HG02938 (cell line): ENCODE data around the gene RASL11B.

Source experiments
- ATAC-seq: cut with Tn5 transposase; IDR thresholded peaks from one replicate; pipeline ENCODE4 v1.9.1; 2021; ENCODE audit warnings: mild to moderate bottlenecking, moderate library complexity; ENCODE audit not compliant: unreplicated experiment

Gene RASL11B

DNA sequence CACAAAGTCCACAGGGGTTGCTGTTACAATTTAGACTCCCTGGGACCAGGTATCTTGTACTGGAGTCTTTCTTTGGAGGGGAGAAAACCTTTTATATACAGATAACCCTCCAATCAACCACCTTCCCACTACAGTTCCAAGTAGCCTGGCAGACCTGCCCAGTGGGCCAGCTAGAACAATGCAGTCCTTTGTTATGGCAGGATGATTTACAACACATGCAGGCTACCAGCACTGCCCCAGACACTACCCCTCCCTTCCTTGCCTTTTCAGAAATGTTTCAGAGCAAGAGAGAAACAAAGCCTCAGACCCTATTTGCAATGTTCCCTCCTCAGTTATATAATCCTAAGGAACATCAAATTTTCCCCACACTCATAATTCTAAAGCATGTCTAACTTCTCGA, 11.1 kb downstream of the RASL11B start:
- ATAC-seq = no peak

DNA sequence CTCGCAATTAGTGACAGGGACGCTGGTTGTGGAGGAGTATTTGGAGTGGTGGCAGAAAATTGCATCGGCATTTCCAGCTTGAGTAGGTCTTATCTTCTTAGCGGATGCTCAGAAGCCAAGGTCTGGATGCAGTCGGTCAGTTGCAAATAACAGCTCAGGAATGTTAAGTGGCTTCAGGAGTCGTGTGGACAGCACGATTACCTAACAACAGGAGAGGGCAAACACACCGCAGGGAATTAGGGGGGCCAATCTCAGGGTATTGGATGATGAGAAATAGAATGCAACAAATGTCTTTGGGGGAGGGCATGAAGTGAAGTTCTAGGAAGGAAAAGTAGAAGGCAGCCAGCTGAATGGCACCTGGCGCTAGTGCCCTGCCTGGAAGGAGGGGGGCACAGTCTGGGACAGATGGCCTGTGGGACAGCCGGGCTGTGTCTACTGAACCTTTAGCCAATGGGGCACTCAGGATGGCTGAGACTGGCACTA, 11.8 kb downstream of the RASL11B start:
- ATAC-seq = no peak

DNA sequence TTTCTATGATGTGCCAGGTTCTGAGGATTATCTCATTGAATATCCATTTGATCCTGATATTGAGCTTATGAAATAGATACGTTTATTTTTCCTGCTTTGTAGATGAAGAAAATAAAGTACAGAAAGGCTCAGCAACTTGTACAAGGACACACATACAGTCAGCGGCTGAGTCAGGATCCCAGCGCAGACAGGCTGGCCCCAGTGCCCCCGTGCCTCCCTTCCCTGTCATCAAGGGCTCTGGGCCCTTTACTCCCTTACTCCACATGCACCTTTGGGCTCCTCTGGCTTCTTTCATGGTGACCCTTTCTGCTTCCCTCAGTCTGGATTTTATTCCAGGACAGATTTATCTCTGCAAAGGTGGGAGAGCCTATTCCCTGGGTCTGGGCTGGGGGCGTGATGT, 12.8 kb downstream of the RASL11B start:
- ATAC-seq = no peak

DNA sequence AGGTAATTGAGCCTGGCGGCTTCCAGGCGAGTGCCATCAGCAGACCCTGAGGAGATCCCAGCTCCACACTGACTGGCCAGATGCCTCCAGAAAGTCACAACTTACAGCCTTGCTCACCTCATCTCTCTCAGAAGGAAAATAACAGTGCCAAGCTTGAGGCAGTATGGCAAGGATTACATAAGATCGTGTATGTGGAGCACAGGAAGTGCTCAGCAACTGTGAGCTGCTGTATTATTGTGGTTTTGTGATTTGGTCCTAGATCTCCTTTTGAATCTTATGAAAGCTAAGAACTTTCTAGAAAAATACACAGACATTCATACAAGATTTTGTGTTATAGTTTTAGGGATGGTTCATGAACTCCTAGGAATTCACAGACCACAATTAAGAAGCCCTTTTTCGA, 14.0 kb downstream of the RASL11B start:
- no peak for ATAC-seq

DNA sequence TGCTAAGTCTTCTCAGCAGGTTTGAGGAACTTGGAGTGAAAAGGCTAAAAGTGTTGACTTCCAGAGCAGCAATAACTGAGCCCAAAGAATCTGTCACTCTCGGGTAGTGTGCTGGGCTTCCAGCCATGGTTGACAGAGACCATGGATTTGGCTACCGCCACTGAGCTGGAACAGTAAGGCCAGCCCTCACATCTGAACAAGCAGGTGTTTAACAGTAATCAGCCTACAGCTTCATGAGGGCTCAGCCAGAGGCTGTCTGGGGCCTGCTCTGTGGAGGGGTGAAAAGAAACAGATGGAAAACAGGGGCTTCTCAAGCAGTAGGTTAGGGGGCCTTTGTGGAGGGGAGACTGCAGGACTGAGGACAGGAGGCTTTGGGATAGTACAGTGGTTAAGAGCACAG, 14.9 kb downstream of the RASL11B start:
- ATAC-seq = no peak

DNA sequence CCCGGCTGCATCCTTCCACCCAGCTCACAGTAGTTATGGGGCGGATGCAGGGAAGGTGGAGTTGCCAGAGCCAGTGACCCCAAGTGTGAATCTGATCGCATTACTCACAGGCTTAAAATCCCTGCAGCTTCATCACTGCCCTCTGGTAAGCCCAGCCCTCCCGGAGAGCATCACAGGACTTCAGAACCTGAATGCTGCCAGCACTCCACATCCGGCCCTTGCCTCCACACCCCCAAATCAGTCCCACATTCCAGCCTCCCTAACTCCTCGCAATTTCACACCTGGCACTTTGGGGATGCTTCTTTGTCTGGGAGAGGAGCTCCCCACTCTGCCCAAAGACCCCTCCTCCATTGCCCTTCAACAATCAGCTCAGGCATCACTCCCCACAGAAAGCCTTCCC, 15.6 kb downstream of the RASL11B start:
- ATAC-seq = no peak

DNA sequence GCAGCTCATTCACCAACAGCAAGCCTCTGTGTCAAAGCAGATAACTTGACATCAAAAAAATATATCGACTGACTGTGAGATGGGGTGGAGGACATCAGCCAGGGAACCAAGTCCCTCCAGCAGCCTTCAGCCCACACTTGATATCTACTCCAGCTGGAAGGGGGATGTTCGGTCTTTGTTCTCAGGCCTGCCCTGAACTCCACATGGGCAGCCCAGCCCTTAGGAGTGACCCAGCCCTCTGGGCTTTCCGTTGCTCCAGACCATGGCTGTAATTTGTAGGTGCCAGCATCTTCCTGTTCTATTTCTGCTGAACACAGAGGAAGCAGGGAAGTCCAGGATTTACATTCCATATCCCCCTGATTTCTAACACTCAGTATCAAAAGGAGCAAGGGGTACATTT, 17.4 kb downstream of the RASL11B start:
- ATAC-seq = no peak

DNA sequence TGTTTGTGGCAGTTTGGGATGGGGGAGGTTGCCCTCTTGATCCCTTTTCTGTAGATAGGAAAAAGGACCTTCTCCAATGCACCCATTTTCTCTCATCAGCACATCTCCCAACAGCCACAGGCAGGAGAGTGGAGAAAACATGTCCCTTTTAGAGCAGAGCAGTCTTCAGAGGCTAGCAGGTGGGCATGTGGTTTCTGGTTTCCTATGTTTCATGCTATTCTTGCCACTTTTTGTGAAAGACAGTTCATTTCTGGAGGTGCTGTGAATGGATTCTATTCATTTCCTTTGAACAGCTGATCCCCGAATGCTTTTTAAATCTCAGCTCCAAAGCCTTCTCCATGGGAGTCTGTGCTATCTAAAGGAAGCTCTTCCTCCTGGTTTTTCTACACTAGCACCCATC, 18.9 kb downstream of the RASL11B start:
- no peak for ATAC-seq

DNA sequence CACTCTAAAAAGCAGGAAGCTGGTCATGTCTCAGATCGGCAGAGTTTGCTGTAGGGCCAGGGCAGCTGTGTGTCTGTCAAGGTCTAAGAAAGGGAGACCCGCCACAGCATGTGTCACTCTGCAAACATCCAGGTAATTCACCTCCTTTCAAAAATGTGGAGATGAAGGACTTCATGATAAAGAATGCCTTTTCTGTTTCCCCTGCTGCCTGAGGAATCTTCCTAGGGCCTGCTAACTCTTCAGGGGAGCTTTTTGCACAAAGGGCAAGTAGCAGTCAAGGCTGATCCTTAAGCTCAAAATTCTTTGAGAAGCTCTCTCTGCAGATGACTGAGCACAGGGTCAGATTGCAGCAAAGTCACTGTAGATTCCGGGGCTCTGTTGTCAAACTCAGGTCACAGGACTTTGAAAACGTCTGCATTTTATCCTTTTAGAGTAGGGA, 21.1 kb downstream of the RASL11B start:
- ATAC-seq = no peak

DNA sequence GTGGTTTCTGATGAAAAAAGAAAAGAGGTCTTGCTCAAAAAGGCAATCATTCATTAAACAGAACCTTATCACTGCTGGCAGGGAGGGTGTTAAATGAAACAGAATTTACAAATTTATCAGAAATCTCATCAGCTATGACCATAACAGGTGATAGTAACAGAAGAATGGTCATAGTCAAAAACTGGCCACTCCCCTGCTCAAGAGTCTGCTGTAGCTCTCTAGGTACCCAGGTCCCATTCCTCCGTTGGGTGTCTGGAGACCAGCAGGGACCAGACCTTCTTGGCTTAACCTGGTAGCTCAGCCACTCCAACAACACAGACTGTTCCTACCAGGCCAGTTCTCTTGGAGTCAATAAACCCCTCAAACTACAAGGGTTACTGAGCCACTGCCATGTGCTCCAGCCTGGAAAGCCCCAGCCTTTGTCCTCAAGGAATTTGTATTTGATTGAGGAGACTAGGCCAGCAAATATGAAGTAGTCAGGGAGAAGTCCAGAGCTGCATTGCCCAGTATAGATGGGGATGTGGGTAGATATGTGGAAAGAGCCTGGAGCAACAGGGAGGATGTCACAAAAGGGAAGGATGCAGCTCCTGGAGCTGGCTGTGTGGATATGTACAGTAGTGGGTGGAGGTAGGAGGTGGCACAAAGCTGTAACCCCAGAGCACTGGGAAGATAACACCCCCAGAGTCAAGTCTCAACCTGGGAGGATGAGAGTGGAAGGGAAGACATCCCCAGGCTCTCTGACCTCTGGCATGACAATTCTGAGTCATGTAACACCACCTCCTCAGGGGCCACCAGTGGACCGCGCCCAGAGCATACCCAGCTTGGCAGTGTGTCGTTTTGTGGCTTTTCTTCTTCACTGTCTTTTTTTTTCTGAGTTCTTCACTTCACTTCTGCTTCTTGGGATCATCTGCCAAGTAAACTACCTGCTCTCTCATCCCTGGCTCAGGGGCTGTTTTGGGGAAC, 21.9 kb downstream of the RASL11B start:
- no peak for ATAC-seq

DNA sequence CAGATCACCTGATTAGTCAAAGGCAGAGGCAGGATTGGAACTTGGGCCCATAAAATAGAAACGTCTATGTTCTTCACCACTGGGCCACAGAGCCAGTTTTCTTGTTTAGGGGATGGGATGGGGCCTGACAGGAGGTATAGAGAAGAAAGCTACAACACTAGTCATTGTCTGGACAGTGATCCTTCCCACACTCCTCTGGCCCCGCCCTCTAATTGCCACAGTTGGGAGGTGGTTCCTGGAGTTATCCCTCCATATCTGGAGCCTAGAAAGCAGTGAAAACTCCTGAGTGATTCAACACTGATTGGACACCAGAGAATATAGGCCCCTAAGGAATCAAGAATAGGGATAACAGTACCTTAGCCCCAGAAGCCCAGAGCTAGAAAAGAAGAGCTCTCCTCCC, 22.9 kb downstream of the RASL11B start:
- ATAC-seq = no peak

DNA sequence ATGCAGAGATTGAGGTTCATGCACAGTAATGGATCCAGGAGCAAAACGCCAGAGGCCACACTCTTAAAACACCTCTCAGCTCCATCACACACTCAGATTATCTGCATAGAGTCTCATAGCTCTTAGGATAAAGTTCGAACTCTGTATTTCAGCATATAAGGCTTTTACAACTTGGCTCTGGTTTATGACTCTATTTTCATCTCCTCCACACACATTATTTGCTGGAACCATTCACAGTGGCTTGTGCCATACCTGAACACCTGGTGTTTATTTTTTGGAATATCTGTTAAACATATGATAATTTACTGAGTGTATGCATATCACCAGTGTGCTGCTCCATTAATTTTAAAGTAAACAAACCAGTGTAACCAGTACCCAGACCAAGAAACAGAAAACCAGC, 27.2 kb downstream of the RASL11B start:
- ATAC-seq = no peak

DNA sequence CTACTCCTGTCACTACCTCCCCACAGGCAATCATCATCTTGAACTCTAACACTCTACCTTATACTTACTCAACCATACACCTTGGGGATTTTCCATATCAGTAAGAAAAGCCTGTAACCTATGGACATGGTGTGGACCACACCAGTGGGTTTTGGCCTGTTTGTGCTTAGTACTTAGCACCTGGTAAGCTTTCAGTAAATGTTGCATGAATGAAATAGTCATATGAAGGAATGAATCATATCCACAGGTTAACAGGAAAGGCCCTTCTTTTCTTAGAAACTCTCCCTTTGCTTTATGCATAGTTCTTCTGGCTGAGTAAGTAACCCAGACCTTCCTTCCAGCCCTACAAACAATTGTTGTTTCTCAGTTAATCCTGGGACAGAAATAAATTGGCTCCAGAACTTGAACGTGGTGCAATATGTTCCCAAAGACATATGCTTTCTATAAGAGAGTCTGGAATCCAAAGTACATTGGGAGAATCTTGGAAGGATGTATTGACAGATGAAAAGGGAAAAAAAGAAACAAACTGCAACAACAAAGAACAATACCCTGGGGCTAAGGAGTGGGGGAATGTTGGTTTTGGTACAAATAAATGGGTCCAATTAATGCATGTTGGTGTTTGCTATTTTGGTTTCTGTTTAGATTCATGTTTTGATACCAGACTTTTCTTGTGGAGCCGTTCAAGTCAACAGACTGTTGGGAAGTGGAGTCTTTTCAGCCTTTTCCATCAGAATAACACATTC, 27.8 kb downstream of the RASL11B start:
- no peak for ATAC-seq

DNA sequence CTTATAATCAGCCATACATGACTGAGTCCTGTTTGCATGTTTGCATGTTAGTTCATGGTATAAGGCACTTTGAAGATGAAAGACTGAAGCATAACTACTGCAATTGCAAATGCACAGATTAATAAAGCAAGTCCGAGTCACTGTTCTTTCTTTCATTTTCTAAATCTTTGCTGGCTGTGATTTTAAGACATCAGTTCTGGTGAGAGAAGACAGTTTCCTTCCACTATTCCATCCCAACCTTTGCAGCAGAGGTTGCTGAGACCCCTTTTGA, 28.3 kb downstream of the RASL11B start:
- ATAC-seq = no peak

DNA sequence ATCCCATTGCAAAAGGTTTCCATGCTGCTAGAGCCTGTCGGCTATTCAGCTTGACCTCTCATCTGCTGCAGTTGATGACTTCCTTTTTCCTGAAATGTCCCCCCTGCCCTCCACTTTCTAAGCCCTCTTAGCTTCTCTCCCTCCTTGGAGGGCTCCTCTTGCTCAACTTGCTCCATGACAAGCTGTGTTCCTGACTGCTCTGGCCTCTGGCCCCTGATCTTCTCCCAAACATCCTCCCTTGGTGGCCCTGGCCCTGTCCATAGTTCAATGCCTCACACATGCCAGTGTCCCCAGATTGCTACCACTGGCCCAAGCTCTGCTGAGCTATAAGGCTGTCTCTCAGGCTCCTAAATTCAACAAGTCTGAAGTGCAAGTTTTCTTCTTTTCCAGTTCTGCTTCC, 29.6 kb downstream of the RASL11B start:
- ATAC-seq = no peak

DNA sequence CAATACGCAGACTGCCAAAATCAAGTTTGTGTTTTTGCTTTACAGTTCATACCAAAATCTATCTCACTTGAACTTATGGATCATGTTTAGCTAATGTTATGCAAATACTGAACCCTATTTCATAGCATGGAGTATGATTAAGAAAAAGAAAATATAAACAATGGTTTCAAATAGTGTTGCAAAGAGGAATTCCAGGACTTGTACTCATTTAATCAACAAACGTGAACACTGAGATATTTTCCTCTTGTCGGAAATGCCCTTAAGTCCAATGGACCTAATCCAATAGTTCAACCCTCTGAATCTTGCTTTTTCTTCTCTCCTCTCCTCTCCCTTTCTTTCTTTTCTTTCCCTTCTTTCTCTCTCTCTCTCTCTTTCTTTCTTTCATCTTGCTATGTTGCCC, 30.8 kb downstream of the RASL11B start:
- ATAC-seq = no peak

DNA sequence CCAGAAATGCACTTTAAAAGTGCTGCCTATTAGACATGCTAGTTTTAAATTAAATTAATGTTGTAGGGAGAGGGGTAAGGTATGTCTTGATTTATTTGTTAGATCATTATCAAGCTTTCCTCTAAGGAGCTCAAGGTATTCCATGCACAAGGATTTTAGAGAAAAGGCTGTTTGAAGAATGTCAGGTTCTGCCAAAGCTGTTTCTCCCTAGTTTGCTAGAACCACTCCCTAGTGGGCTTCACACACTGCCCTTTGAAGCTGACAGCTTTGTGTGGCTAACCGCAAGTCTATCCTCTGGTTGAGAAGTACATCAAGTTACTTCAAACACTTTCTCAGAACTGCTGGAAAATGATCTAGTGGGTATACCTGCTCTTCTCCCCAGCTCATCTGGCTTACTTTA, 32.3 kb downstream of the RASL11B start:
- ATAC-seq = no peak

DNA sequence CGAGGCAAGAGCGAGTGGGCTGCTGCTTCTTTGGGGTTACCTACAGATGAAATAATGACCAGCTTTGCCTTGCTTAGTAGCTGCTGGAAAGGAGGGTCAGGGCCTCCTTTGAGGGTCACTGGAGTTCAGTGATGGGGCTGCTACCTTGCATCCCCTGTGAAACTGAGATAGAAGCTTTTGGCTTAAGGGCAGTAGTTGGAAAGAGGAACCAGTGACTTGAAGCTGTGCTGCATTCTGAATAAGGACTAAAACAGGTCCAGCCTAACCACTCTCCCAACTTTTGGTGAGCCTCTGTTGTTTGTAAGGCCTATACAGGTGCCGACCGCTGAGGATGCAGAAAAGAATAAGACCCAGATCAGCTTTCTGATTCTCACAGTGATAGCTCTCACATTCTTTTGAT, 41.2 kb downstream of the RASL11B start:
- ATAC-seq = peak; percentile 58

DNA sequence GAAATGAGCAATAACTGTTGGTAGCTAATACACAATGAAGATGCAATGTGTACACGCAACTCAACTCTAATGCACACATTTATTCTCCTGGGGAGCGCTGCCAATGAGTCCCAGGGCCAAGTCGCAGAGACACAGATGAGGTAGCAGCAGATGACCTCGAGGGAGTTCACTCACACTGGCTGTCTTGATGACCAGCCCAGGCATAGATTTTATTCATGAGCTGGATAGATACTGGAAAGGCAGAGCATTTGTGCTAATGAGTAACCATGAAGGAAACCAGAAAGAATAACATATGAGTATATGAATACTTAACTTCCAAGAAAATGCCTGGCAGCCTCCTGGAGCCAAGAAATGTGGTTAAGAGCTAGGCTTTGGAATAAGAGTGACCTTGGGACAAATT, 42.3 kb downstream of the RASL11B start:
- no peak for ATAC-seq

DNA sequence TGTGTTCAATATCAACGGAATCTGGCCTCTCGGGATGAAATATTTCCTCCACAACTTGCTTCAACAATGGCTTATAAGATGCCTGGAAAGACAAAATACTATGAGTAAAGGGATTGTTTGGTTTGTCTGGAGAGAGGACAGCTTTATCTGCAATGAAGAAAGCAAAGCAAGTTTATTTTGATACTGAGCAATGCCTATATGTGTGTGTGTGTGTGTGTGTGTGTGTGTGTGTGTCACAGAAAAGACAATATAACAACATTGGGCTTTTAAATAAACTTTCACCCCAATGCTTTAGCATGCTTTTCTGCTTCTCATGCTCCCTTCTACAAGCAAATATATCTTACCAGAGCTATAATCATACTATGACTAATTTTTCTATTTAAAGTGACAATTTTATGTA, 45.4 kb downstream of the RASL11B start:
- no peak for ATAC-seq

DNA sequence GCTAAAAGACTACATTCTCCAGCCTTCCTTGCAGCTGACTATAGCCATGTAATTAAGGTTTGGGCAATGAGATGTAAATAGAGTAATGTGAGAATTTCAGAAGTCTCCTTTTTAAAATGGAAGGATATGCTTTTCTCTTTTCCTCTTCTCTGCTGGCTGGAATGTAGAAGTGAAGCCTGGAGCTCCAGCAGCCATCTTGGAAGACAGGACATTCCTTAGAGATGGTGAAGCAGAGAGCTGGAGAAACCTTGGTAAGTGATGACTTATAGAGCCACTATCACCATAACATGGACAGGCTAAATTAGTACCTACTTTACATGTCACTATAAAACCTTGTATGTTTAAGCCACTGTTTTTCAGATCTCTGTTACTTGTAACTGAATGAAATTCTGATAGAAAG, 48.0 kb downstream of the RASL11B start:
- ATAC-seq = no peak

DNA sequence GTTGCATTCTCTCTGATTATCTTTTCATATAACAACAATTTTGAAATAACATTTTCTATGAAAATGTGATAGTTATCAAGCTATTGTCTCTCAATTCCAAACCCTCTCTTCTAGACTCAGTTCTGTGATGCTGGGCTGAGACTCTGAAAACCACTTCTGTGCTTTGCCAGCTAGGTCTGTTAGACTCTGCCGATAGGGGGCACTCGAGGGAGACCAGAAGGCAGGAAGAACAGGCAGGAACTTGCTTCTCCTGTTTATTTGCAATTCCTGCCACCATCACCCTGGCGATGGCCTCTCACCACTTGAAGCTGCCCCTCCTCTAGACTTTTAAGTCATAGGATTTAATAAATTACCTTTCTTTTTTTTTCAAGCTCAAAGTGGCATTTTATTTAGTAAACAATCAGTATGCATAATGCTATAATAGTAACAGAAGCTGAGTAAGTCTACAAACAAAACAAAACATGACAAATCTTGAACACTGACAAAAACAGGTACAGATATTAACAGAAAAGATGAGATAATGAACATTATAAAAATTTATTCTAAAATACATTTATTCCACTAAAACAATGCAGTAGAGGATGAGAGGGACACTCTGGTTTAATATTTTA, 49.7 kb downstream of the RASL11B start:
- ATAC-seq = peak; percentile 82
